HG03354 (cell line): ENCODE data around the gene FBRSL1.
"Not testable (repeated sequence)": the region's sequence is repeated elsewhere in the genome, so short reads cannot be mapped to it uniquely, and the experiment has no call there.

Experiments
- ATAC-seq: cut with Tn5 transposase; IDR thresholded peaks from one replicate; pipeline ENCODE4 v1.9.1; 2021; ENCODE audit warnings: mild to moderate bottlenecking; ENCODE audit not compliant: unreplicated experiment, poor library complexity, severe bottlenecking

Gene FBRSL1

GRCh38 chr12:132532711-132533583 lies 43.0 kb downstream of the FBRSL1 start:
- ATAC-seq = not testable (repeated sequence)

DNA sequence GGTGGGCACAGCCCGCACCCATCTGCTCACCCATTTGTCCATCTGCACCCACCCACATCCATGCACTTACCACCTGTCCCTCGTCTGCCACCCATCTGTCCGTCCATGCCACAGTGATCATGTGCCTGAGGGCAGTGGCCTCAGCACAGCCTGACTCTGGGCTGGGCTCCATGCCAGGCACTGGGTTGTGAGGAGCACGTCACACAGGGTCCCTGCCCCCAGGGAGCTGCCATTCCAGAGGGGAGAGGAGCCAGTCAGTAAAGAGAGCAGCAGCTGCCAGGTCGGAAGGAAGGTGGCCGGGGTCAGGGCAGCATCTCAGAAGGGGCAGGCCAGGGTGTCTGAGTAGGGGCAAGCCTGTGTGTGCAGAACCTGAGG lies 43.6 kb downstream of the FBRSL1 start:
- no peak for ATAC-seq

GRCh38 chr12:132534076-132534475 lies 44.1 kb downstream of the FBRSL1 start:
- no peak for ATAC-seq

- no peak for ATAC-seq
These were observed 45.1 kb downstream of the FBRSL1 start for GRCh38 chr12:132535019-132535418.

GRCh38 chr12:132536102-132536876 lies 46.3 kb downstream of the FBRSL1 start:
- ATAC-seq = no peak

- ATAC-seq = no peak
These were observed 47.1 kb downstream of the FBRSL1 start for GRCh38 chr12:132537049-132537448.

DNA sequence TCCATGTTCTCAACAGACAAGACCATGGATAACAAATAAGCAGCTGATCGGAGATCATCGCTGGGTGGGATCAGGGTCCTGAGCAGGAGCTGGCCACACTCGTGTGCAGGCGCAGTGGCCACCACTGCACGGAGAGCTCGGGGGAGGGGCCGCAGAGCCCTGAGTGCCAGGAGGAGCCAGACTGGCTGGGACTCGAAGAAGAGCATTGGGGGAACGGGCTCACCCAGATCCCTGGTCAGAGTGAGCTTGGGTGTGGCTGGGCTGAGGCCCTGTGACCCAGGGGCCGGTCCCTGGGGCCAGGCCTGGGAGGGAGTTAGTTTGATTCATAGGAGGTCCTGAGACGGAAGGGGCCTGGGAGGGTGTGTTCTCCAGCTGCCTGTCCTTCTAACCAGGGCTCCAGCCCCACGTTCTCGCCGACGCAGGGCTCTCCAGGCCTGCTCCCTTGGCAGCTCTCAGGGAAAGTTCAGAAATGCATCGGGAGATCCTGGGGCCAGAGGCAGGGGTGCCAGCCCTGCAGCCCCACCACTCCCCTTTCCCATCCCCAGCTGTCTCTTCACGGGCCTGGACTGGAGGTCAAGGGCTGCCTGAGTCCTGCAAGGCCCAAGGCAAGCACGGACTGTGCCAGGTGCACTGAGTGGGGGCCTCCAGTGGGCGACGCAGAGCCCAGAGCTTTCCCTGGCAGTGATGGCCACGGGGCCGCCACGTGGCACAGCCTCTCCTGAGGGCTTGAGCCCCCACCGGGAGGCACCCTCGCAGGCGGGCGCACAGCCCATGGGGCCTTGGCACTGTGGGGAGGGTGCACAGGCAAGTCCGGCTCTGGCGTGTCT lies 48.1 kb downstream of the FBRSL1 start:
- ATAC-seq = no peak

DNA sequence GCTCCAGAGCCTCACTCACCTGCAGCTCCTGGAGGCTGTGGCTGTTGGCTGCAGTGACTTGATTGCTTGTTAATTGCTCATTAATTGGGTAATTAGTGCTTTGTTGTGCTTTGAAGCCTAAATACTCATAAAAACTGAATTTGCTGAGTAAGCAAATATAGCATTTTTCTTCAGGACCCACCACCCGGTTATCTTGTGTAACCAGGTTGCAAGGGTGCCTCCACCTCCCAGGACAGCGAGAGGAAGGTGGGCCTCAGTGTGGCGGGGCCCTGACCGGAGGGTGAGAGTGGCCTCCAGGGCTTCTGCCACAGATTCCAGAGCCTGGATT lies 48.7 kb downstream of the FBRSL1 start:
- ATAC-seq = no peak

DNA sequence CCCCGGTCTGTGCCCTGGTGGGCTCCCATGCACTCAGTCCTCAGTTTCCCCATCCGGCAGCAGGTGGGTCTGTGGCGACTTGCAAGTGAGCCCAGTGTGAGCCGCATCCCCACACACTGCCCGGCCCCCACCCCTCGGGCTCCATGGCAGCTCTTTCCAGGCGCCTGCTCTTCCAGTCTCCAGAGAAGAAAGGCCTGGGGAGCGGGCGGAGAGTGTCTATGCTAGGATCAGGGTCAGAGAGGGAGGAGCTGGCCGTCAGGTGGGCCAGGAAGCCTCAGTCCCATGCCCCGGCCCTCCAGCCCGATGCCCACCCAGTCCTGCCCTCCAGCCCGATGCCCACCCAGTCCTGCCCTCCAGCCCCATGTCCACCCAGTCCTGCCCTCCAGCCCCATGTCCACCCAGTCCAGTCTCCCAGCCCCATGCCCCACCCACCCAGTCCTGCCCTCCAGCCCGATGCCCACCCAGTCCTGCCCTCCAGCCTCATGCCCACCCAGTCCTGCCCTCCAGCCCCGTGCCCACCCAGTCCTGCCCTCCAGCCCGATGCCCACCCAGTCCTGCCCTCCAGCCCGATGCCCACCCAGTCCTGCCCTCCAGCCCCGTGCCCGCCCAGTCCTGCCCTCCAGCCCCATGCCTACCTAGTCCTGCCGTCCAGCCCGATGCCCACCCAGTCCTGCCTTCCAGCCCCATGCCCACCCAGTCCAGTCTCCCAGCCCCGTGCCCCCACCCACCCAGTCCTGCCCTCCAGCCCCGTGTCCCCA lies 49.2 kb downstream of the FBRSL1 start:
- no peak for ATAC-seq

DNA sequence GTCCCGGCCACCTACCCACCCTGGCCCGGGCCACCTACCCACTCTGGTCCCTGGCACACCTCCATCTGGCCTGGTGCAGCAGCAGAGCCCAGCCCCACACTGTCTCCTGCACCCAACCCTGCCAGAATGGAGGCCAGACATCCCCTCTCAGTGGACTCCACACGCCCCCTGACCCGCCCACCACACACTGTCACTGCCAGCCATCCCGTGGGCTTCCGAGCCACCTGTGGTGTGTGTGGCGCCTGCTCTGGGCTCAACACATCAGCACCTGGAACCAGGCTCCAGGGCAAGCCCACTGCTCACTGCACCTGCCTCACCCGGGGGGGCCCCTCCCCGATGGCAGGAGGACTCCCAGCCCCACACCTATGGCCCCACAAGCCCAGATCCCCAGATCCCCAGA lies 50.5 kb downstream of the FBRSL1 start:
- no peak for ATAC-seq

- no peak for ATAC-seq
These were observed 51.2 kb downstream of the FBRSL1 start for GRCh38 chr12:132541200-132541599.

GRCh38 chr12:132541996-132542395 lies 52.0 kb downstream of the FBRSL1 start:
- ATAC-seq = no peak

DNA sequence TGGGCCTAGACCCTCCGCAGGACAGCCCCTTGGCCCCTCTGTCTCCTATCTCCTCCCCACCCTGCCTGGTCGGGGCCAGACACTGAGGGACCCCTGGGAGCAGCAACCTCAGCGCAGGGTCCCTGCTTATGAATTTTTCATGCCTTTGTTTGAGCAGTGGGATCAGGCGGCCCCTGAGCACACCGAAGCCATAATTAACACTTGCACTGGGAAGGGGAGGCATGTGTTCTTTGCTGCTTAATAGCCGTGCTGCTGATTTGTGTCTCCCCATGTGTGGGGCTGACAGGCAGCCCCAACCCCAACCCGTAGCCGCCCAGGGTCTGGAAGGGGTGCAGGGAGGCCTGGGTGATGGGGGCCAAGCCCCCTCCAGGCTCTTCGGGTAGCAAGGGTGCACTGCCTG lies 52.7 kb downstream of the FBRSL1 start:
- ATAC-seq = no peak

DNA sequence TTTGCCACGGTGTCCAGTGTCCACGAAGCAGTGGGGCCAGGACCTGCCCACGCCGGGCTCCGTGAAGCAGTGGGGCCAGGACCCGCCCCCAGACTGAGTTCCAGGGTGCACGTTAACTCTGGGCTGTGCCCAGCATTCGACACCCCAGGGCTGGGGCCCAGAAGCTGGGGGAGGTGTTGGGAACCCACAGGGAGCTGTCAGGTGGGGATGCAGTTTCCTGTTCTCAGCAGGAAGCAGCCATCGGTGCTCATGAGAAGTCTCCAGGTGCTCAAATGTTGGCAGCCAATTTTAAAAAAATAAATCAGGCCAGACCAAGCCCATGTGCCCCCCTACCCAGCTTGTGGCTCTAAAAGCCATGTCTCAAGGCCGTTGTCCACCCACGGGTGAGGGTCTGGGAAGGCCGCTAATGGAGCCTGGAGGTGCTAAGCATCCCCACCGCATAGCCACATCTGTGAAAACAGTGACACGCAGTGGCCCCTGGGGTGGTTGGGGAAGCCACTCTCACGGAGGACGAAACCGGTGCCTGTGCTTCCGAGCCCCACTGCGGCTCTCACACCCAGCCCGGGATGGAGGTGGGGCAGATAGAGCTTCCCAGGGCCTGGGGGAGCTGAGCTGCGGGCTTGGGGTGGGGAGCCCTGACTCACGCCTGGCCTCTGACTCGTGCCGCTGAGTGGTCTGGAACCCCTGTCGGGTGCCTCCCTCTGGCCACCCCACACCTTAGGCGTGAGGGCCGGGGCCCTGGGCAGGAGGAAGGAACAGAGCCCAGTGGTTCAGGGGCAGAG lies 53.5 kb downstream of the FBRSL1 start:
- no peak for ATAC-seq

GRCh38 chr12:132544080-132544397 lies 54.1 kb downstream of the FBRSL1 start:
- ATAC-seq = no peak

DNA sequence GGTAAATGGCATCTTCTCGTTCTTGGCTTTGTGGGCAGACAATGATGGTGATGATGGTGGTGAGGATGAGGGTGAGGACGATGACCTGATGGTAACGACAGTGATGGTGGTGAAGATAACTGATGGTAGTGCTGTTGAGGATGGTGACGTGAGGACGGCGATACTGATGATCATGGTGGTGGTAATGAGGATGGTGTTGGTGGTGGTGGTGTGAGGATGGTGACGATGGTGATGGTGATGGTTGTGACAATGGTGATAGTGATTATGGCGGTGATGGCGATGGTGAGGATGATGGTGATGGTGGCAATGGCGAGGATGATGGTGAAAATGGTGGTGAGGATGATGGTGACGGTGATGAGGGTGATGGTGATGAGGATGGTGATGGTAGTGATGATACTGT lies 54.5 kb downstream of the FBRSL1 start:
- no peak for ATAC-seq

- ATAC-seq = no peak
These were observed 55.4 kb downstream of the FBRSL1 start for GRCh38 chr12:132545164-132545953.

GRCh38 chr12:132545955-132546354 lies 56.0 kb downstream of the FBRSL1 start:
- ATAC-seq = no peak
